ENCODE results near the gene GNPDA1.

The GNPDA1 gene

GRCh38 chr5:141954194-141954593 lies 58.6 kb downstream of the GNPDA1 start:
- Histone ChIP-seq H3K9me2 (replicated peaks; ENCODE audit: insufficient read depth, low read length) (no peaks in the 10 kb centered on the region), H3K27me3 (ENCODE audit: low read length) (no peaks in the 10 kb centered on the region), H3K4me2 (ENCODE audit: low read depth, low read length, poor library complexity, severe bottlenecking) (no peak overlapping the region), H3K27ac (ENCODE audit: low read depth, low read length) (no peak overlapping the region), H2AFZ (ENCODE audit: low read depth, low read length, severe bottlenecking) (no peak overlapping the region), H3K4me3 (ENCODE audit: insufficient read depth, low read length, poor library complexity, severe bottlenecking) (no peak overlapping the region), H3K79me2 (ENCODE audit: insufficient read depth, low read length) (no peaks in the 10 kb centered on the region), H3F3A (ENCODE audit: insufficient read depth) (no peaks in the 10 kb centered on the region), H3K36me3 (ENCODE audit: low read length) (no peaks in the 10 kb centered on the region), H4K20me1 (ENCODE audit: low read depth, low read length) (no peaks in the 10 kb centered on the region), H3K9ac (ENCODE audit: low read length) (no peak overlapping the region), H3K9me3 (ENCODE audit: insufficient read depth, low read length) (no peaks in the 10 kb centered on the region)
- no peak for TF ChIP-seq CTCF (IDR thresholded peaks at IDR 0.05; ENCODE audit: insufficient read depth, low read length, poor library complexity, severe bottlenecking)
- TF ChIP-seq EZH2phosphoT487 (conservative IDR thresholded peaks at IDR 0.05; ENCODE audit: low read length), result no peak

GRCh38 chr5:141952020-141952419 lies 60.8 kb downstream of the GNPDA1 start:
- Histone ChIP-seq H2AFZ (ENCODE audit: low read depth, low read length, severe bottlenecking) (no peak overlapping the region), H3K27me3 (ENCODE audit: low read length) (no peaks in the 10 kb centered on the region), H3K9me3 (ENCODE audit: insufficient read depth, low read length) (no peaks in the 10 kb centered on the region), H3K36me3 (ENCODE audit: low read length) (no peaks in the 10 kb centered on the region), H3K79me2 (ENCODE audit: insufficient read depth, low read length) (no peaks in the 10 kb centered on the region), H3K9me2 (replicated peaks; ENCODE audit: insufficient read depth, low read length) (no peaks in the 10 kb centered on the region), H4K20me1 (ENCODE audit: low read depth, low read length) (no peaks in the 10 kb centered on the region), H3K9ac (ENCODE audit: low read length) (no peak overlapping the region), H3K27ac (ENCODE audit: low read depth, low read length) (no peak overlapping the region), H3K4me3 (ENCODE audit: insufficient read depth, low read length, poor library complexity, severe bottlenecking) (no peak overlapping the region), H3F3A (ENCODE audit: insufficient read depth) (no peaks in the 10 kb centered on the region), H3K4me2 (ENCODE audit: low read depth, low read length, poor library complexity, severe bottlenecking) (no peak overlapping the region)
- TF ChIP-seq EZH2phosphoT487 (conservative IDR thresholded peaks at IDR 0.05; ENCODE audit: low read length) (no peak), CTCF (IDR thresholded peaks at IDR 0.05; ENCODE audit: insufficient read depth, low read length, poor library complexity, severe bottlenecking) (no peak)

- Histone ChIP-seq H3K36me3 (ENCODE audit: low read length) (no peaks in the 10 kb centered on the region), H3K27me3 (ENCODE audit: low read length) (no peaks in the 10 kb centered on the region), H3K4me3 (ENCODE audit: insufficient read depth, low read length, poor library complexity, severe bottlenecking) (no peak overlapping the region), H3K27ac (ENCODE audit: low read depth, low read length) (no peak overlapping the region), H3K4me2 (ENCODE audit: low read depth, low read length, poor library complexity, severe bottlenecking) (no peak overlapping the region), H3K9me3 (ENCODE audit: insufficient read depth, low read length) (no peaks in the 10 kb centered on the region), H4K20me1 (ENCODE audit: low read depth, low read length) (no peaks in the 10 kb centered on the region), H3K79me2 (ENCODE audit: insufficient read depth, low read length) (no peaks in the 10 kb centered on the region), H2AFZ (ENCODE audit: low read depth, low read length, severe bottlenecking) (no peak overlapping the region), H3K9ac (ENCODE audit: low read length) (no peak overlapping the region), H3K9me2 (replicated peaks; ENCODE audit: insufficient read depth, low read length) (no peaks in the 10 kb centered on the region), H3F3A (ENCODE audit: insufficient read depth) (no peaks in the 10 kb centered on the region)
- TF ChIP-seq EZH2phosphoT487 (conservative IDR thresholded peaks at IDR 0.05; ENCODE audit: low read length) (no peak), CTCF (IDR thresholded peaks at IDR 0.05; ENCODE audit: insufficient read depth, low read length, poor library complexity, severe bottlenecking) (peak; percentile 42)
Observed at GRCh38 chr5:141951332-141951781, 61.5 kb downstream of the GNPDA1 start.
